Hippocampal formation (tissue), 2 donors: ENCODE data around the gene TET3.
A peak's percentile ranks its signal among the peaks of the same experiment; 100 is the strongest.
"Not testable (repeated sequence)": the region's sequence is repeated elsewhere in the genome, so short reads cannot be mapped to it uniquely, and the experiment has no call there.

Experiments
- DNase-seq, 2 donors: peaks; one replicate each; lab custom pipeline; 2025; lab: John Stamatoyannopoulos, UW

The TET3 gene

GRCh38 chr2:73984203-73984921 lies at the start of gene TET3:
Gene TET3, plus strand, starts transcription at chr2:73984910. Its CDS starts 1,494 bp downstream, at chr2:73986404.
- DNase-seq = peak in 1 of 2 donors; percentile 24

- DNase-seq = no peak
Observed at GRCh38 chr2:73935641-73936040, 49.1 kb upstream of the TET3 start.

GRCh38 chr2:73937103-73937885 lies 47.4 kb upstream of the TET3 start:
- DNase-seq = no peak

GRCh38 chr2:73937899-73938298 lies 46.8 kb upstream of the TET3 start:
- DNase-seq = no peak

- DNase-seq = no peak
Observed at GRCh38 chr2:73938718-73939352, 45.9 kb upstream of the TET3 start.

- DNase-seq = no peak
Observed at GRCh38 chr2:73939419-73939818, 45.3 kb upstream of the TET3 start.

- DNase-seq = not testable (repeated sequence)
Observed at GRCh38 chr2:73940066-73940465, 44.6 kb upstream of the TET3 start.

GRCh38 chr2:73942664-73943063 lies 42.0 kb upstream of the TET3 start:
- no peak for DNase-seq

GRCh38 chr2:73944714-73945113 lies 40.0 kb upstream of the TET3 start:
- no peak for DNase-seq

- no peak for DNase-seq
Observed at GRCh38 chr2:73946215-73946614, 38.5 kb upstream of the TET3 start.

- no peak for DNase-seq
Observed at GRCh38 chr2:73946666-73947065, 38.0 kb upstream of the TET3 start.

GRCh38 chr2:73947412-73948018 lies 37.2 kb upstream of the TET3 start:
- no peak for DNase-seq

GRCh38 chr2:73949802-73950201 lies 34.9 kb upstream of the TET3 start:
- no peak for DNase-seq

- peak; percentile 19 to 27 for DNase-seq
Observed at GRCh38 chr2:73952499-73953446, 31.9 kb upstream of the TET3 start.

- no peak for DNase-seq
Observed at GRCh38 chr2:73956218-73956865, 28.4 kb upstream of the TET3 start.

GRCh38 chr2:73961274-73961673 lies 23.4 kb upstream of the TET3 start:
- DNase-seq = no peak

- no peak for DNase-seq
Observed at GRCh38 chr2:73961823-73962615, 22.7 kb upstream of the TET3 start.

GRCh38 chr2:73962798-73963197 lies 21.9 kb upstream of the TET3 start:
- DNase-seq = no peak

GRCh38 chr2:73963385-73964120 lies 21.2 kb upstream of the TET3 start:
- no peak for DNase-seq
